BLaER1 (cell line): ENCODE measurements around the gene APOBEC3G.
"Not testable (repeated sequence)": the region's sequence is repeated elsewhere in the genome, so short reads cannot be mapped to it uniquely, and the experiment has no call there.

Experiments used
- H3K27ac ChIP-seq: shearing (Covaris generic); formaldehyde crosslinking; 2 replicates; pipeline ENCODE4 v1.8.1; 2022
- H3K27me3 ChIP-seq: shearing (Covaris generic); formaldehyde crosslinking; 2 replicates; pipeline ENCODE4 v1.8.1; 2022
- H3K36me3 ChIP-seq: shearing (Covaris generic); formaldehyde crosslinking; 2 replicates; pipeline ENCODE4 v1.8.1; 2022
- H3K4me1 ChIP-seq: shearing (Covaris generic); formaldehyde crosslinking; 2 replicates; pipeline ENCODE4 v1.8.1; 2022
- H3K4me2 ChIP-seq: shearing (Covaris generic); formaldehyde crosslinking; 2 replicates; pipeline ENCODE4 v1.8.1; 2022
- H3K4me3 ChIP-seq: shearing (Covaris generic); formaldehyde crosslinking; 2 replicates; pipeline ENCODE4 v1.8.1; 2022
- H3K9ac ChIP-seq: shearing (Covaris generic); formaldehyde crosslinking; 2 replicates; pipeline ENCODE4 v1.8.1; 2022
- H3K9me3 ChIP-seq: shearing (Covaris generic); formaldehyde crosslinking; 2 replicates; pipeline ENCODE4 v1.8.1; 2022
- H4K20me1 ChIP-seq: shearing (Covaris generic); formaldehyde crosslinking; 2 replicates; pipeline ENCODE4 v1.8.1; 2022
- Cebpa-rat ChIP-seq: shearing (Covaris generic); IDR thresholded peaks from 2 replicates; pipeline ENCODE4 v1.8.1; 2022

Gene APOBEC3G

GRCh38 chr22:39068033-39068785 lies 8.9 kb upstream of the APOBEC3G start:
- H3K36me3 ChIP-seq, result no peaks in the 10 kb centered on the region
- no peaks in the 10 kb centered on the region for H3K9me3 ChIP-seq
- TF ChIP-seq Cebpa-rat, result no peak
- no peaks in the 10 kb centered on the region for H4K20me1 ChIP-seq
- no peaks in the 10 kb centered on the region for H3K27me3 ChIP-seq
- H3K4me1 ChIP-seq, result peaks cover 57% of the 10 kb centered on the region
- H3K9ac ChIP-seq, result no peak overlapping the region
- H3K27ac ChIP-seq, result no peak overlapping the region
- no peak overlapping the region for H3K4me2 ChIP-seq
- no peak overlapping the region for H3K4me3 ChIP-seq

- Histone ChIP-seq H3K27ac (no peak overlapping the region), H3K4me2 (no peak overlapping the region), H3K4me3 (no peak overlapping the region), H3K9me3 (no peaks in the 10 kb centered on the region), H3K9ac (no peak overlapping the region), H3K4me1 (peaks cover 48% of the 10 kb centered on the region), H3K27me3 (no peaks in the 10 kb centered on the region), H3K36me3 (no peaks in the 10 kb centered on the region), H4K20me1 (no peaks in the 10 kb centered on the region)
- no peak for TF ChIP-seq Cebpa-rat
These were observed 6.9 kb upstream of the APOBEC3G start for GRCh38 chr22:39070186-39070585.

GRCh38 chr22:39072581-39072981 lies 4.5 kb upstream of the APOBEC3G start:
- not testable (repeated sequence) for H3K4me3 ChIP-seq, H3K9me3 ChIP-seq, H3K27ac ChIP-seq, H3K36me3 ChIP-seq, H3K9ac ChIP-seq, H3K27me3 ChIP-seq, H4K20me1 ChIP-seq
- peaks cover 27% of the 10 kb centered on the region for H3K4me1 ChIP-seq
- peak overlapping the region; percentile 47 for H3K4me2 ChIP-seq

GRCh38 chr22:39073981-39074380 lies 3.1 kb upstream of the APOBEC3G start:
- no peak for TF ChIP-seq Cebpa-rat
- peak overlapping the region; percentile 47; the same call in 1 of the 2 replicates for H3K4me2 ChIP-seq
- H3K9ac ChIP-seq, result no peak overlapping the region

GRCh38 chr22:39076155-39077025 lies 685 bp upstream of the APOBEC3G start:
- H3K27ac ChIP-seq, H3K9me3 ChIP-seq, H4K20me1 ChIP-seq, H3K9ac ChIP-seq, H3K27me3 ChIP-seq: not testable (repeated sequence)
- peak overlapping the region; percentile 71; the same call in 1 of the 2 replicates for H3K4me3 ChIP-seq
- peaks cover 14% of the 10 kb centered on the region; the same call in 1 of the 2 replicates for H3K36me3 ChIP-seq
- H3K4me1 ChIP-seq, result peaks cover 35% of the 10 kb centered on the region
- peak overlapping the region; percentile 68 for H3K4me2 ChIP-seq

More at GRCh38 chr22:39073981-39074380, 3.1 kb upstream of the APOBEC3G start:
- no peaks in the 10 kb centered on the region for H3K9me3 ChIP-seq
- no peaks in the 10 kb centered on the region for H3K27me3 ChIP-seq
- peaks cover 30% of the 10 kb centered on the region for H3K4me1 ChIP-seq
- no peak overlapping the region for H3K27ac ChIP-seq
- no peaks in the 10 kb centered on the region for H3K36me3 ChIP-seq
- no peak overlapping the region for H3K4me3 ChIP-seq
- no peaks in the 10 kb centered on the region for H4K20me1 ChIP-seq

- Histone ChIP-seq H3K4me1 (peaks cover 38% of the 10 kb centered on the region), H3K9ac (peak overlapping the region; percentile 82), H3K27ac (peak overlapping the region; percentile 83; the same call in 1 of the 2 replicates), H3K36me3 (peaks cover 22% of the 10 kb centered on the region; the same call in 1 of the 2 replicates), H3K4me2 (peak overlapping the region; percentile 97), H3K4me3 (peak overlapping the region; percentile 71)
- H3K27me3 ChIP-seq, H4K20me1 ChIP-seq, H3K9me3 ChIP-seq: not testable (repeated sequence)
These were observed 837 bp downstream of the APOBEC3G start for GRCh38 chr22:39077912-39078311.

GRCh38 chr22:39078329-39078728 lies 1.3 kb downstream of the APOBEC3G start:
- 0 out of 2 replicates have a peak overlapping the region, but pooled peaks have one; percentile 82 for H3K9ac ChIP-seq
- H3K36me3 ChIP-seq, result peaks cover 22% of the 10 kb centered on the region; the same call in 1 of the 2 replicates
- H4K20me1 ChIP-seq, result no peaks in the 10 kb centered on the region
- H3K4me2 ChIP-seq, result peak overlapping the region; percentile 97
- no peak for TF ChIP-seq Cebpa-rat
- no peak overlapping the region for H3K27ac ChIP-seq
- H3K4me1 ChIP-seq, result peaks cover 38% of the 10 kb centered on the region
- no peaks in the 10 kb centered on the region for H3K27me3 ChIP-seq
- no peaks in the 10 kb centered on the region for H3K9me3 ChIP-seq
- H3K4me3 ChIP-seq, result no peak overlapping the region

GRCh38 chr22:39079054-39079637 lies 2.1 kb downstream of the APOBEC3G start:
- H3K9ac ChIP-seq, H4K20me1 ChIP-seq, H3K27ac ChIP-seq, H3K27me3 ChIP-seq, H3K4me3 ChIP-seq, H3K4me2 ChIP-seq, H3K9me3 ChIP-seq: not testable (repeated sequence)
- peaks cover 27% of the 10 kb centered on the region; the same call in 1 of the 2 replicates for H3K36me3 ChIP-seq
- H3K4me1 ChIP-seq, result peaks cover 34% of the 10 kb centered on the region

- Histone ChIP-seq H3K4me3 (no peak overlapping the region), H3K27ac (no peak overlapping the region), H4K20me1 (no peaks in the 10 kb centered on the region), H3K27me3 (no peaks in the 10 kb centered on the region), H3K36me3 (peaks cover 27% of the 10 kb centered on the region; the same call in 1 of the 2 replicates), H3K9ac (no peak overlapping the region), H3K4me2 (no peak overlapping the region), H3K9me3 (no peaks in the 10 kb centered on the region), H3K4me1 (peaks cover 34% of the 10 kb centered on the region)
- TF ChIP-seq Cebpa-rat, result no peak
These were observed 3.1 kb downstream of the APOBEC3G start for GRCh38 chr22:39080052-39080762.
